ENCODE data around the gene HIVEP2.

HIVEP2 gene

DNA sequence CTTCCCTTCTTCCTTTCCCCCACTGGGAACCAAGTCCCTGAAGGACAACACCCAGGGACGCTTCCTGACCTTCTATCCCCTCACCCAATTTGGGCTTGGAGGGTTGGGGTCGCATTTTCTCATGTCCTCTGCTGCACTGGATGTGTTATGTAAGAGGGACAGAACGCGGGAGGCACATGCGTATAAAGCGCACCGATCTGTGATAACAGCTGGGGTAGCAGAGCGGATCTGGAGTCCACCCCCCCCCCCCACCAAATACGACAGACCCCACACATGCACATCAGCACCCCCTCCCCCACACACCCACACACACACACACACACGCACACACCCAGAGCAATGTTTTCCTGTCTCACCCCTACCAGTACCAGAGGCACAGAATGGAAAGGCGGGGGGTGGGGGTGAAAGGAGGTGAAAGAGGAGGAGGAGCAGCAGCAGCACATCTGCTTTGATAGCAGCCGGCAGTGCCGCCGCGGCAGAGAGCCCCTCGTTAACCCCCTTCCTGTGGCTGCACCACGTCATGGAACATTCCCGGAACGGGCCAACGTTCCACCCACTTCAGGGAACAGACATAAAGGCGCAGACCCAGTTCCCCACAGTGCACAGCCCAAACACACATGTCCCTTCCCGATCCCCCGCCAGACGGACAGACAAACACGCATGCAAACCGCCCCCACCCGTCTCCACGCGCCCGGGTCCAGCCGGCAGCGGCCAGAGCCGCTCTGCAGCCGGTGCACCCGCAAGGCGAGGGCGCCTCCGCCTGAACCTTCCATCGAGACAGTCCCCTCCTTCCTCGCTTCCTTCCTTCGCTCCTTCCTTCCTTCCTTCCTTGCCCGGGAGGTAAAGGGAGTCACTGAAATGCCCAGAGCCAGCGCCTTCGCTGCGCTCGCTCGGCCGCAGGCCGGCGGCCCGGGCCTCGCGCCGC lies 590 bp downstream of the HIVEP2 start:
- DNase-seq = peak; percentile 94

DNA sequence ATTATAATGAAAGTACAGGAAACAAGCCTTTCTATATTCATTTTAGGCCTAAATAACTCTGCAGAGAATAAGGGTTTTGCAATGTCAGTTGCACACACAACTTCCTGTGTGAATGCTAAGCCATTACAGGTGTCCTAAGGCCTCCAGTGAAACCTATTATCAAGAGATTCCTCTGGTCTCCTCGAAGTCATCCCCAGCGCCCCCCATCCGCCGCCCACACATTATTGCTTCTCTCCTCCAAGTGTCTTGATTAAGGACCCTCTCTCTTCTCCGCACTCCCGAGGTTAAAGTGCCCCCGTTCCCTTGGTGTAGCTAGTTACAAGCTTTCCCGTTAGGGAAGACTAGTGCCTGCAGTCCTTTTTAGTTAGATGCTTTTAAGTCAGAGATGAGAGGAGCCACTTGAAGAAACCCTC lies 1.3 kb downstream of the HIVEP2 start:
- DNase-seq = peak; percentile 74

DNA sequence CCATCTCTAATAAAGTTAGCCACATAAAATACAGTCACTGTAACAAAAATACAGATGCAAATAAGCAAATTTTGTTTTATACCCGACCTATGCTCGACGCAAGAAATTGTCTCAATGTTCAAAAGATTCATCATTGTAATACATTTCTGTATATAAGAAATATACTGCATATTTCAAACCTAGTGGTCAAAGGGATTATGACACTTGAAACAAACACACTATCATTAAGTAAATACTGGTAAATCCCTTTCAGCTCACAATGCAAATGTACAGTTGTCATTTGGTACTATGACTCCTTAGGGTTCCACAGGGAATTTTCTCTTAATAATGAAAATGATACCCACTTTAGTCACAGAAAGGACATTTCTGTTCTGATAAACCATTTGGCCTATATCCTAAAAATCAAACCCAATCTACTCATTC lies 2.2 kb downstream of the HIVEP2 start:
- DNase-seq = peak; percentile 60

DNA sequence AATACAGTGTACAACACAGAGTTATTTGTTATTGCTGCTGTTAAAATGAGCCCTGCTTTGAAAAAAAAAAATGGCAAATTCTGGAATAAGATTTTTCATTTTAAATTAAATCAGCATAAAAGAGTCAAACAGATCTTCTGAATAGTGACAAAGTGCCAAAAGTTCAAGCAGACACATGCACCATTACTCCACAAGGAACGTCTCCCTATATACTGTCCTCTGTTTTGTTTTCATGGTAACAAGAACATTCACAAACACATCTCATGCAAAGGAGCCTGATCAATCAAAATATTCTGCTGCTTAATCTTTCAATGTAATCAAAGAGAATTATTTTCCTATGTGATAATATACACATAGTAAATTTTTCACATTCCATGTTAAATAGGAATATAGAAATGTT lies 2.7 kb downstream of the HIVEP2 start:
- no peak for DNase-seq

DNA sequence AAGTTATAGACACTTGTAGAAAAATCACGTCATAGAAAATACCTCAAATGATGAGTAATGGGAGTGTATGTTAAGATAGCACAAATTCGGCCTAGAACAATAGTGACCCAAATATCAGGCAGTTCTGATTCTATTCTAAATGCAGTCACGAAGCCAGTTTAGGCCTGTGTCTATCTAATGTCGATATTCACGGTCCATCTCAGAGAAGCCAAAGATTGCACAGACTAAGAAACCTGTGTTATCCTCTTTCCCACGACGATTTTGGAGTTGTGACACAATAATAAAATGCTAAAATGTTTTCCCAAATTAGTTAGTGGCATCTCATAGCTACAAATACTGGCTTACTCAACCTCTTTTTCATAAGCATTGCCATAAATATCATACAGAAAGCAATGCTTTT lies 4.0 kb downstream of the HIVEP2 start:
- no peak for DNase-seq

DNA sequence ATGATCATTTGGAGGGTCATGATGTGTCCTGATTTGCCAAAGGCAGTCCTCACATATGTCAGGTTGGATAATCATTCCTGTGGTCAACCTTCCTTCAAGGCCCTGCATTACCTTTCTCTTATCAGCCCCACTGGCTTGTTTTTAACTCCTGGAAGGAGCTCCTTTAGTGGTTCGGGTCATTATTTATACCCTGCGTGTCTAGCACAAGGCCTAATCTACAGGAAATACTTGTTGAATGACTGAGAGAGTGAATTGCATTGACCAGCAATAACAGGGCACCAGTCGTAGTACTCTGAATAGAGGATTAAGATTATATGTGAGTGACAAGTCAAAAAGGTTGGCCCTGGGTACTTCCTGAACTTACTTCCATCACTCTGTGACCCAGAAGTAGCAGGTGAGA lies 4.5 kb downstream of the HIVEP2 start:
- DNase-seq = peak; percentile 38

DNA sequence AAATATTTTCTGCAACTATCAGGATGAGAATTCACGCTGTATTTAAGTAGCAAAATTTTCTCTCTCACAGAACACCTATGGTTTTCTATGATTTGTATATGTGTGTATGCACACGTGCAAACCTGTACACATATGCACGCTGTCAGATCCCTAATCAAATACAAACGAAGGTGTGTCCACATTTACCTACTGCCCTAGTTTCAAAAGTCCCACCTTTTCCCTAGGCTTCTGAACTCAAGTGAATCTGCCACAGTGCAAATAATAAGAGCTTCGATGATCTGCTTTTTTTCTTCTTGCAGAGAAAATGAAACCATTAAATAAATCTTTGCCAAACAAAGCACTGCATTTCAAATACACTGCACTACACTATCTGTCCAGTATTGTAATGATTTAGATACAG lies 6.5 kb downstream of the HIVEP2 start:
- no peak for DNase-seq

DNA sequence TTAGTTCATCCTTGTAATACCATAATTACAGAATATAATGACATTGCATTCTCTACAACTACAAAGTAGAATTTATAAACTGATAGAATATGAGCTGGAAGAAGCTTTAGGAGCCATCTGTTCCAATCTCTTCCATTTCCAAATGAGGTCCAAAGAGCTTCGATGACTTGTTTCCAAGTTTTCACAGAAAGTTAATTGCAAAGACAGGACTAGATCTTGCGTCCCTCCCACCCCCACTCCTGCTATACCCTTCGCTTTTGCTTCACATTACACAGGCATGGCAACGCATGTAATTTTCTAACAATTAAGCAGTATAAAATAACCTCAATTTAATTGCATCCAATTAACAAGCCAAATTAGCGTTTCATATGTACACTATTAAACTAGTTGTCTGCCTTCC lies 7.0 kb downstream of the HIVEP2 start:
- no peak for DNase-seq

DNA sequence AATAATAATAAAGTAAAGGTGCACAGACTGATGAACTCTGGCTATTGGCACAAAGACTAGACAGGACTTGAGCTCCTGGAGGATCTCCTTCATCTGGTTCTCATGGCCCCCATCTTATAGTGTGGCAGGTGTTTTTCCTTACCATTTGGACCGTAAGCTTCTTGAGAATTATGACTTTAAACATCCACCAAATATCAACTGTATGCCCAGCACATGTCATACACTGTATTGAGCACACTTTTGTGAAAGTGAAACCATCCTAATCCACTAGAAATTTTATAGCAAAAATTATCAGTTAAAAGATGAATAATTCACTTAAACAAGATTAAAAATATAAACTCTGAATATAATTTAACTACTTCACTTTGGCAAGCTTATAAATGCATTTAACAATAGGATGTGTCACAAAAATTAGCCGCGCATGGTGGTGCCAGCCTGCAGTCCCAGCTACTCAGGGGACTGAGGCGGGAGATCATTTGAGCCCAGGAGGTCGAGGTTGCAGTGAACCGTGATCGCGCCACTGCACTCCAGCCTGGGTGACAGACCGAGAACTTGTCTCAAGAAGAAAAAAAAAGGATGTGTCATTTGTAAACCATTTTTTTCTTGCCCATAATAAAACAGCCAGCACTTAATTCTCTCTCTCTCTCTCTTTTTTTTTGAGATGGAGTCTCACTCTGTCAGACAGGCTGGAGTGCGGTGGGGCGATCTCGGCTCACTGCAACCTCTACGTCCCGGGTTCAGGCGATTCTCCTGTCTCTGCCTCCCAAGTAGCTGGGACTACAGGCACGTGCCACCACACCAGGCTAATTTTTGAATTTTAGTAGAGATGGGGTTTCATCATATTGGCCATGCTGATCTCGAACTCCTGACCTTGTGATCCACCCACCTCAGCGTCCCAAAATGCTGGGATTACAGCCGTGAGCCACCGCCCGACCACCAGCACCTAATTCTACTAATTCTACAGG lies 9.1 kb downstream of the HIVEP2 start:
- peak; percentile 48 for DNase-seq

DNA sequence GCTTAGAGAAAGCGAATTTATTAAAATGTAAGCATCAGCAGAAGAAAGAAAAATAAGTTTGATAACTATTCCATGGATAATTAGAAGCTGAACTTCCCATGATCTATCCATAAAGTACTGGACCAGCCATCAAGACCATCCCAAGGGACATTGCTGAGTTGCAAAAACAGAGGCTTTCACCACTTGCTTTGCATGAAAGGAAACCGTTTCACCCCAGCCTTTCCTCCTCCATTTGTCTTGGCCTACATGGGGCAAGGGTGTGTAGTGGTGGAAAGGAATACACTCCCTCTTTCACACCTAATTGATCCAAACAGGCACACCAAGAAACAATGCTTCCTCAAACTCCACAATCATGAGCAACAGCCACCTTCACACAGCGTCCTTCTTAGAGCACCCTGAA lies 10.4 kb downstream of the HIVEP2 start:
- no peak for DNase-seq

DNA sequence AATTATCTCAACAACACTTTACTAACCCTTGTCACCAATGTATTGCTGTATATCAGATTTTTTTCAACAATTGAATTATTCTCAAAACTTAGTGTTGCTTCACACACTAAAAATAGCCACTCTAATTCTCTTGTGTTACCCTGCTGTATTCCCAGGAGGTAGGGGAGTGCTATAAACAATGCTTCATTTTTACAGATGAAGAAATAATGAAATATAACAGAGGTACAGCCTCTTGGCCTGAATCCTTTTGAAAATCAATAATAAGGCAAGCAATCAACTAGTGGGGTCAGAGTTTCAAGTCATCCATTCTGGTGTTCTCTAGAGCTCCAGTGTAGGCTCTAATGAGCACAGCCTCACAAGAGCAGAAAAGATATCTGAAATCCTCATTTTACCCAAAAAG lies 10.9 kb downstream of the HIVEP2 start:
- DNase-seq = no peak

DNA sequence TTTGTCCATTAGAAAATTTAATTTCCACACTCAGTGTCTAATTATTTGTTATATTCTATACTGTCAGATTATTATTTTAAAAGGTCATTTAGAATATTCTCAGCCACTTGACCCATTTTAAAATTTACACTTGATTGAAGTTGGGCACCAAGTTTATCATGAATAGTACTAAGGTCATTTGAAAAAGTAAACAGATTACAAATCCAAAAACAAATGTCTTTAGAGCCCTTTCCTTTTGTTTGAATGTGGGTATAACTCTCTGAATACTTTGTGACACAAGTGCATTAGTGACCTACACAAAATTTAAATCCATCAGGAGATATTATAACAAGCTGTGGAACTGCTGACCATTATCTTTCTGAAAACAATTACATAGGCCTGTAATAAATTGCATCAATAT lies 11.3 kb downstream of the HIVEP2 start:
- DNase-seq = no peak

DNA sequence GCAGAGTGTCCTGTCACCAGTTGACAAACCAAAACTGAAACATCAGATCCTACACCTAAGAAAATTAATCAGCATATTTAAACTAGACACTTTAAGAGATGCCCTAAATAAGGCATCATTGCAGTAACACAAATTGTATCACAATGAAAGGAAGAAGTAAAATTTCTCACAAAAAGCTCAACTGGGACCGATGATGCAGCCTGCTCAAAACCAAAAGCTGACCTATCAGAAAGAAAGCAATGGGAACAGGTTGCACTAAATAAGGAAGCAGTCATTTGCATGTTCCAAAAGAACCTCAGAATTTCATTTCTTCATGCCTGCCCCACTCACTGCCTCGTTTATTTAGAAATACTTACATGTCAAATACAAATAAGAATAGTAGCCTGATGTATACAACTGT lies 12.1 kb downstream of the HIVEP2 start:
- DNase-seq = peak; percentile 44

DNA sequence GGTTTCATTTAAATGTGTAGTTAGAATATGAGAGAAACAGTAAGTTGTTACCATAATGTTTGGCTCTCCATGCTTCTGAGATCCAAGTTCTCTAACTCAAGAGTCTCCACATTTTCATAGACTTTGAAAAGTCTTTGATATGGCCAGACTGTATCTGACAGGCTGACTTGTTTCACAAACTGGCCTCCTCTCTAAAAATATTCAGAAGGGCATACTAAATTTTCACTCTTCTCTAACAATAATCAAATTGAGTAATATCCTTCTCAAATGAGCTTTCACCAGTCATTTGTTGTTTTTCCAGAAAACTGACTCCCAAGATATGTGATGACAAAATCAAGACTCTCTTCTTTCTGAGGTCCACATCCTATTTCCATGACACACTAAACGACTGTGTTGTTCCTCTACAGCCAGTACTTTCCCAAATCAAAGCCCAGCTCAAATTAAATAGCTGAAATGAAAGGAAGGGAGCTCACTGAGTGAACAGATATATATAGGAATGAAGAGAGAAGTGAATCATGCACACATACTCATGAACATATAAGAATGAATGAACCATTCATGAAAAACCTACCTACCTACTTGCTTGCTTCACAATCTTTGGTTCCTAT lies 15.1 kb downstream of the HIVEP2 start:
- DNase-seq = no peak

DNA sequence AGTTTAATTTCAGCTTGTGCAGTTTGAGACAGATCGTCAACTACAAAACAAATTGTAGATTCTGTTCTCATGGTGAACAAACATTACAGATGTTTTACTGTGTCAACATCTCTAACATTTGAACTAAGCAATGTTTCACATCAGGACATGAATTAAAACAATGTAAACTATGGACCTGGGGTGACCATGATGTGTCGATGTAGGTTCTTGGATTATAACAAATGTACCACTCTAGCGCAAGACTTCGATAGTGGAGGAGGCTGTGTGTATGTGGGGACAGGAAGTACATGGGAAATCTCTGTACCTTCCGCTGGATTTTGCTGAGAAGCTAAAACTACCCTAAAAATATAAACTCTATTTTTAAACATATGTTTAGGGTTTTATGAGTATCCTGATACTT lies 17.1 kb downstream of the HIVEP2 start:
- DNase-seq = peak; percentile 65

DNA sequence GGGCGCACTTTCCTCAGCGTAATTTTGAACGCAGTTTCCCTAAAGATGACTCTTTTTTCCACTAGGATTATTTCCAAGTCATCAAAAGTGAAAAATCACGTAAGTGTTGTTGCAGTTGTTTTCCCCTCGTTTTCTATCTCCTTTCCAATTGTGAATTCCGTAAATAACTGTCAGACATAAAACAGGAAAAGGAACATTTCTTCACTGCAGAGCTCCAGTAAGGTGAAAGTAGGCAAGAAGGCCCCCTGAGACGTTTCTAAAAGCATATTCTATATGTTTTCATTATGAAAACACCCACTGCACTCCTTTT lies 17.8 kb downstream of the HIVEP2 start:
- no peak for DNase-seq

DNA sequence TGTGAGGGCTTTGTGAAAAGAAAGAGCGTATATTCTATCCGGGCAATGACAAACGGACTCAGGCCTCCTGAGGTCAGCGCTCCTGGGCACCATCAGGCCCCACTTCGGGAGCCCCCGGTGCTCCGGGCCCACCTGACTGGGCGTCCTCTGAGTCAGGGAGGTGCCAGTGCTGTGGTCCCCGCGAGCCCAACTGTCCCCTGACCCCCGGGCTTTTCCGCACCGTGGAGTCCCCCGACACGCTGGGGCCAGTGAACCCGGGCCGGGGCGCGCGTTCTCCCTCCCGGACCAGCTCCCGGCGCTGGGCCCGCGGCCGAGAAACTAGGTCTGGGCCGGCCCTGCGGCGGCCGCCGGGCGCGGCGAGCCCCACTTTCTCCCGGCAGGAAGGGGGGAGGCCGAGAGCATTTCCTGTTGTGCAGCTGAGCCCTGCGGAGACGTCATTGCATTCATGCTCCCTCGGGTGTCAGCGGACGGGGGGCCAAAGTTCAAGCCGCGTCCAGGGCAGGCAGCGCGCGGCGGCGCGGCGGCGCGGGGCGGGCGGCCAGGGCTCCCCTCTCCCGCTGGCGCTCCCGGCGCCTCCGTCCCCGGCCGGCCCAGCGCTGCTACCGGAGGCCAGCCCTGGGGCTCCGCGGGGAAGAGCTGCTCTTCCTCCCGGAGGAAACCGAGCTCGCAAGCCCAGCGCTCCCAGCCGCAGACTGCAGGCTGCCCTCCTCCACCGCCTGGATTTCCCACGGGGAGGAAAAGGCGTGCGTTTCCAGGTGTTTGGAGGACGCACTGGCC lies 18.3 kb downstream of the HIVEP2 start:
- DNase-seq = peak; percentile 84

DNA sequence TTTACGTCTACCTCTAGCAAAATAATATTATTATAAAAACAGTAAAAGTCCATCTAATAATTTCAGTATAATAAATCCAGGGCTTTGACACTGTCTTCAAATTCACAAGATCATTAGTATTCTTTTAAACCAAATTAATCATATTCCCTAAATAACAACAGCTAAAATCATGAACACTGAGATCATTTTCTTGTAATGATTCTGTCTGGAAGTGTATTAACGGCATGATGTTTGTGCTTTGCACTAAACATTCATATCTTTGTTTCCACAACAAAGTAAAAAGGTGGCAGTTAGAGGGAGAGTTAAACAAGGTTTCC lies 18.8 kb downstream of the HIVEP2 start:
- no peak for DNase-seq

DNA sequence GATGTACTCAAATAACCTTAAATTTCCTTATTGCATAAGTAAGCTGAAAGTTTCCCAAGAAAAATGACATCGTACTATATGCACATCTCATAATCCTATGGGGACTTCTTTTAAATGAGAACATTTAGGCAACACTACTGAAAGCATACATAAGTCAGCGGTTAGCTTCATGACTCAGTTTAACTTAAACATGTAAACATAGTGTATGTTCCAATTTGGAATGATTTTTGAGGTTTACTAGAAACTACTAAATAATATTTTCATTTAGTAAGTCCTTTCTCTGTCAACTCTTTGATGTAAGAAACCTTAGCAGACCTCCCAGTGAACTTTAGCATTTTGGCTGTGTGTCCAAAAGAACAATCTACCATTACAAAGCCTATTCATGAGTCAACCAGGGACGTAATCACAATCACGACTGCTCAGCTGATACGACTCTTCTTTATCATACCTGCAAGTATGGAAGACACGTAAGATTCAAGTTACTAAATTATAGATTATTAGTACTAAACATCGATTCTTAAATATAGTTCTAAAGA lies 19.3 kb downstream of the HIVEP2 start:
- DNase-seq = no peak

DNA sequence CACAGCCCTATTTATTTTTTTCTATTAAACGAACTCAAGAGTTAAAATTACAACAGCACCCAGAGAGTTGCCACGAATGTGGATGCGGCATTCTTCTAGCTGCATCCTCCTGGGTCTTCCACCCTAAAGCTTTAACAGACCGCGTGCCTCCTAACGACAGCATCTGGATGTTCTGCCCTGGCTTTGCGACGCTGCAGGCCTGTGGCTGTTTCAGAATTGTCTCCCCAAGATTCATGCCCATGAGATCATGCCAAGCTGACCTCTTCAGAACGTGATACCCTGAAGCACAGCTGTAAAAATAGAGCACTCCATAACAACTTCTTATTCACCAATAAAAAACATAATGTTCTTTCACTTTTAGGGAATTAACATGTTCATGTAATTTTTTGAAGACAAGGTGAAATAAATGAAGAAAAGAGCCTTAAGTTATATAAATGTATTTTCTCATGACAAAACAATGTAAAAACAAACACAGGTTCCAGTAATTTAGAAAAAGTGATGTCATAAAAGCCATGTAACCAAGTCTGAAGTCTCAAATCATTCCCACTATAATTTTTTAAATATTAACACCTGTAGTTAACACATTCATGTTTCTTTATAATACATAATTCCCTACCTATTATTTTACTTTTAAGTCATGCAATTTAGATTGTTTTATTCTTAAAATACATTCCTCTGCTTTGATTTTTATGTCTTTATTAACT lies 26.5 kb downstream of the HIVEP2 start:
- no peak for DNase-seq

DNA sequence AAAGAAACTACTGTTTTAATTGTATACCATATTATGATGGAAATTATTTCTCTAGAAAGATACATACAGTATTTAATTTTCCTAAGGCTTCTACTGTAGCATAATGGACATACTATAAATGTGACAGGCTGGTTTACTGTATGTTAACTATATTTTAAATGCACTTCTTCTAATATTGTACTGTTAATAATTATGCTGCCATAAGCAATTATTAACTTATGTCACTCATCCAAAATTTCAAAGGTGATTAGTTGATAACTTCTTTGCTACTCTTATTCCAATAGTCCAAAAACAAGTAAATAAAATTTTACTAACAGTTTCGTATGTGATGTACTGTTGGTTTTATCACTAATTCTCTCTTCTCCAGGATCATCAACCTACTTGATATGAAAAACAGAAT lies 28.1 kb downstream of the HIVEP2 start:
- no peak for DNase-seq
